GM19193 (cell line): Measurements from ENCODE around the gene MTHFSD.

Experiments
- POLR2A ChIP-seq: IDR thresholded peaks from 4 replicates; pipeline ENCODE4 v1.6.1; 2011; ENCODE audit not compliant: insufficient read depth, insufficient read length; ENCODE audit errors: extremely low read depth

MTHFSD gene

GRCh38 chr16:86531641-86532525, 23.2 kb downstream of the MTHFSD start:
- no peak for TF ChIP-seq POLR2A

- no peak for TF ChIP-seq POLR2A
Observed at GRCh38 chr16:86531191-86531545, 23.9 kb downstream of the MTHFSD start.

- TF ChIP-seq POLR2A, result no peak
Observed at GRCh38 chr16:86530251-86531190, 24.5 kb downstream of the MTHFSD start.

- no peak for TF ChIP-seq POLR2A
Observed at GRCh38 chr16:86529160-86529559, 25.9 kb downstream of the MTHFSD start.

- no peak for TF ChIP-seq POLR2A
Observed at GRCh38 chr16:86528061-86528929, 26.7 kb downstream of the MTHFSD start.

GRCh38 chr16:86527366-86527765, 27.7 kb downstream of the MTHFSD start:
- no peak for TF ChIP-seq POLR2A

- TF ChIP-seq POLR2A, result no peak
Observed at GRCh38 chr16:86525696-86526095, 29.3 kb downstream of the MTHFSD start.

- no peak for TF ChIP-seq POLR2A
Observed at GRCh38 chr16:86524029-86524428, 31.0 kb downstream of the MTHFSD start.

GRCh38 chr16:86523166-86523740, 31.8 kb downstream of the MTHFSD start:
- TF ChIP-seq POLR2A, result no peak

GRCh38 chr16:86522634-86523033, 32.4 kb downstream of the MTHFSD start:
- no peak for TF ChIP-seq POLR2A

- TF ChIP-seq POLR2A, result no peak
Observed at GRCh38 chr16:86521236-86522197, 33.5 kb downstream of the MTHFSD start.

- TF ChIP-seq POLR2A, result no peak
Observed at GRCh38 chr16:86520317-86521210, 34.5 kb downstream of the MTHFSD start.

- TF ChIP-seq POLR2A, result no peak
Observed at GRCh38 chr16:86519649-86520316, 35.3 kb downstream of the MTHFSD start.
